Measurements from ENCODE around the gene ZNF354C. TPM values are rescaled to one million over a fixed set of nuclear protein-coding genes. Genes with fewer than 3 reads are reported as not detected.

Gene ZNF354C
- total RNA-seq, 2 donors from 2014 or later: 3.9 to 8.8 TPM

DNA sequence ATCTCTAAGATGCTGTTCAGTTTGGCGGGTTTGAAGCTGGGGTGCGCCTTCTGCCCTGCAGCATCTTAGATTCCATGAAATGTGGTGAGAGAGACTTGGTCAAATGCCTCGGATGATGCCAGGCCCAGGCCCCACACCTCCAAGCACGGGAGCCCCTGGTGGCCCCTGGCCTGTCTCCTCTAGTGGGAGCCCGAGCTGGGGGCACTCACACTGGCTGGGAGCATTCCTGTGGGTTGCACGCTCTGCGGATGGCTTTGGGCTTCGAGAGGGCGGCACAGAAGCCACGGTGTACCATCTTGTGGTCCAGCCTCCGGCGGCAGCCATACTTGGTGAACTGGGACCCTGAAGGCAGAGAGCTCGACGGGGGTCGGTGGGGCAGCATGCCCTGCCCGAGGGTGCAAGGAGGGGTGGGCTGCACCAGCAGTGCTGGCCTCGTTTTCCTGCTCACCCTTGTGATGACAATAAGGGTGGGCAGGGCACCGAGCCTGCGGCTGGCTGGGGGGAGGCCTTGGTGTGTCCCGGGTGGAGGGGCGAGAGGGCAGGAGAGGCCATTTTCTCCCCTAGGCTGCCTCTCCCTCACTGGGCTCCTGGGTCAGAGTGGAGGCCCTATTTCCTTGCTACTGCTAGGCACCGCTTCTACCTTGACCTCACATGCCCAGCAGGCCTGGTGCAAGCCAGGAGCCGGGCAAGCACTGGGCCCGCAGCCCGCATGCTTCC, 65.8 kb downstream of the ZNF354C start:
- ATAC-seq (ENCODE audit: insufficient number of reproducible peaks, low FRiP score, low read depth): no peak
- TF ChIP-seq, protein P1, sequence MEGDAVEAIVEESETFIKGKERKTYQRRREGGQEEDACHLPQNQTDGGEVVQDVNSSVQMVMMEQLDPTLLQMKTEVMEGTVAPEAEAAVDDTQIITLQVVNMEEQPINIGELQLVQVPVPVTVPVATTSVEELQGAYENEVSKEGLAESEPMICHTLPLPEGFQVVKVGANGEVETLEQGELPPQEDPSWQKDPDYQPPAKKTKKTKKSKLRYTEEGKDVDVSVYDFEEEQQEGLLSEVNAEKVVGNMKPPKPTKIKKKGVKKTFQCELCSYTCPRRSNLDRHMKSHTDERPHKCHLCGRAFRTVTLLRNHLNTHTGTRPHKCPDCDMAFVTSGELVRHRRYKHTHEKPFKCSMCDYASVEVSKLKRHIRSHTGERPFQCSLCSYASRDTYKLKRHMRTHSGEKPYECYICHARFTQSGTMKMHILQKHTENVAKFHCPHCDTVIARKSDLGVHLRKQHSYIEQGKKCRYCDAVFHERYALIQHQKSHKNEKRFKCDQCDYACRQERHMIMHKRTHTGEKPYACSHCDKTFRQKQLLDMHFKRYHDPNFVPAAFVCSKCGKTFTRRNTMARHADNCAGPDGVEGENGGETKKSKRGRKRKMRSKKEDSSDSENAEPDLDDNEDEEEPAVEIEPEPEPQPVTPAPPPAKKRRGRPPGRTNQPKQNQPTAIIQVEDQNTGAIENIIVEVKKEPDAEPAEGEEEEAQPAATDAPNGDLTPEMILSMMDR (IDR thresholded peaks at IDR 0.05): no peak
- no peaks in the 10 kb centered on the region for H3K9me3 ChIP-seq

DNA sequence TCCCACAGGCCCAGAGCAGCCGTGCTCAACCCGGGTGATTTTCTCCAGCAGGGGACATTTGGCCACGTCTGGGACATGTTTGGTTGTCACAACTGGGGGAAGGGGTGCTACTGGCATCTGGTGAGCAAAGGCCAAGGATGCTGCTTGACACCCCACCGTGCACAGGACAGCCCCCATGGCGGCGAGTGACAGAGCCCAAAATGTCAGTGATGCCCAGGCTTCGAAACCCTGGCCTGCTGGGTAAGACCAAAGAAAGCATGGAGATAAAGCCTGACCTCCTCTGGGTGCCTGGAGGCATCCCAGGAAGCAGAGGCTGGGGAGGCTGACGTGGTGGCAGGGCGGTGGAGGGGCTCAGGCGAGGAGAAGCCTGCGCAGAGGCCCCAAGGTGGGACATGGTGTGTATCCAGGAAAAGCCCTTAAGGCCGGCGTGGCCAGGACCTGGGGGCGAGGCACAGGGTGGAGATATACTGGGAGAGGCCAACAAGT, 66.4 kb downstream of the ZNF354C start:
- Histone ChIP-seq H3K4me1 (ENCODE audit: control insufficient read depth in 1 of 2, low read depth in 2 of 2) (no peaks in the 10 kb centered on the region), H3K4me3 (no peak overlapping the region), H3K9me3 (no peaks in the 10 kb centered on the region), H3K27ac (no peak overlapping the region), H3K36me3 (no peaks in the 10 kb centered on the region), H3K27me3 (replicated peaks; ENCODE audit: insufficient read depth) (no peaks in the 10 kb centered on the region)
- DNase-seq (ENCODE audit: low spot score) (no peak), ATAC-seq (ENCODE audit: insufficient number of reproducible peaks, low FRiP score, low read depth) (no peak)
- TF ChIP-seq, protein P1 (IDR thresholded peaks at IDR 0.05): no peak

More for the DNA sequence above, 65.8 kb downstream of the ZNF354C start:
- H3K36me3 ChIP-seq: no peaks in the 10 kb centered on the region
- no peak overlapping the region for H3K27ac ChIP-seq
- H3K4me1 ChIP-seq (ENCODE audit: control insufficient read depth in 1 of 2, low read depth in 2 of 2): no peaks in the 10 kb centered on the region
- H3K27me3 ChIP-seq (replicated peaks; ENCODE audit: insufficient read depth): no peaks in the 10 kb centered on the region
- H3K4me3 ChIP-seq: no peak overlapping the region
- no peak for DNase-seq (ENCODE audit: low spot score)

DNA sequence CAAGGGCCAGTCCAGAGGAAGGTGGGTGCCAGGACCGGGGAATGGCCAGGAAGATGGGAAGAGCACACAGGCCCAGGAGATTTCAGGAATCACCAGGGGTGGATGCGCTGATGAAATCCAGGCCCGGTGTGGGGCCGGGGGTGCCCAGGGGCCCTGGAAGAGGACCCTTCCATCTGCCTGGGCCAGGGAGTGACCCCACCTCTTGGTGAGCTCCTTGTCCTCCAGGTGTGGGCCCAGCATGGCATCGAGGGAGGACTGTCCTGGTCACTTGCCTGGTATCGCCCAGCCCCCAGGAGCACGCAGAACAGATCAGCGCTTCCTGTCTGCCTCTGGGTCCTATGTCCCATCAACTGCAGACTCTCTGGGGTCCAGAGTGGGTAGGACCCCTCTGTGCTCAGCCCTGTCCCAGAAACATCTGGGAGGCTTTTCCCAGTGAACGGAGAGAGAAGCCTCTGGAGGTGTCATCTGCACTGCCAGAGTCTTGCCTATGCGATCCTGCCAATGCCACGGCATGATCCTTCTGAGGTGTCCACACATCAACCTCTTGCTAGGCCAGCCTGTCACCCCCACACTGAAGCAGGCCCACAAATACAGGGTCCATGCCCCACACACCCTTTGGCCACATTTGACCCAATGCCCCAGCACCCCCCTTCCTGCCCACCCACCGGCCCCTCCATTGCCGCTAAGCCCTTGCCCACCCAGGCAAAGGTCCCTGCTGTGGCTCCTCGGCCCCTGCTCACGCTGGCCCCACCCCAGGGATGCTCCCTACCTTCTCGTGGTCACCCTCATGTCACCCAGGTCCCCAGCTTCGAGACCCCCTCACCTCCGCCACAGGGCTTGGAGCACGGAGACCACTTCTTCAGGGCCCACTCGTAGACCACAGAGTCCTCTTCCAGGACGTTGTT, 67.2 kb downstream of the ZNF354C start:
- DNase-seq (ENCODE audit: low spot score): no peak
- no peaks in the 10 kb centered on the region for H3K4me1 ChIP-seq (ENCODE audit: control insufficient read depth in 1 of 2, low read depth in 2 of 2)
- no peak for ATAC-seq (ENCODE audit: insufficient number of reproducible peaks, low FRiP score, low read depth)
- H3K4me3 ChIP-seq: no peak overlapping the region
- TF ChIP-seq, protein P1 (IDR thresholded peaks at IDR 0.05): no peak
- H3K27ac ChIP-seq: no peak overlapping the region
- no peaks in the 10 kb centered on the region for H3K9me3 ChIP-seq
- no peaks in the 10 kb centered on the region for H3K27me3 ChIP-seq (replicated peaks; ENCODE audit: insufficient read depth)
- H3K36me3 ChIP-seq: no peaks in the 10 kb centered on the region

DNA sequence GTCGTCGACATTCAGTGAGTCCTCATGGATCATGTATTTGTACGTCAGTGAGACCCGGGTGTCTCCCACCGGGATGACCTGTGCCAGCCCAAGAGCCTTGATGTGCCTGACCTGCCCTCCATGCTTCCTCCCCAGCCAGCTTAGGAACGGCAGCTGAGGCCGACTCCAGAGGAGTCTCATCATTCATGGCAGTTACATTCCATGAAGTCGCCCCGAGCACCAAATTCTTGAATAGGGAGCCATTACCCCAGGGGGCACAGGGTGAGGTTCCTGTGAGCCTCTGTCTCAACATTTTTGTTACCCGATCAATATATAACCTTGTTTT, 67.8 kb downstream of the ZNF354C start:
- TF ChIP-seq, protein P1 (IDR thresholded peaks at IDR 0.05): no peak
- DNase-seq (ENCODE audit: low spot score) (no peak), ATAC-seq (ENCODE audit: insufficient number of reproducible peaks, low FRiP score, low read depth) (no peak)
- H3K27ac ChIP-seq: no peak overlapping the region
- no peaks in the 10 kb centered on the region for H3K9me3 ChIP-seq
- no peaks in the 10 kb centered on the region for H3K27me3 ChIP-seq (replicated peaks; ENCODE audit: insufficient read depth)
- no peaks in the 10 kb centered on the region for H3K36me3 ChIP-seq
- no peaks in the 10 kb centered on the region for H3K4me1 ChIP-seq (ENCODE audit: control insufficient read depth in 1 of 2, low read depth in 2 of 2)
- H3K4me3 ChIP-seq: no peak overlapping the region

DNA sequence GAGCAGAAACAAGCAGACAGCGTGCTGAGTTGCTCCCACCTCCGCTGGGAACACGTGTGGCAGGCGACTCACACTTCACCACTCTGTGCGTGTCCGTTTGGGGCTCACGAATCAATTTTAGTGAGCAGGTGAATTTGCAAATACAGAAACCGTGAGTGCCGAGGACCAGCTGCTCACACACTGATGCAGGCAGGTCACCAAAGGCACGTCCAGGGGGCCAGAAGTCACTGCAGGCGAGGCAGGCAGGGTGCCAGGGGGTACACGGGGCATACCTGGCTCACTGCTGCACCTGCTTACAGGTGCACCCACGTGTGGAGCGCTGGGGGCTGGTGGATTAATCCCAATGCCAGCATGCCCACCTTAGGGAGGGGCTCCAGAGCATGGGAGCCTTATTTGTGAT, 68.8 kb downstream of the ZNF354C start:
- Histone ChIP-seq H3K27ac (no peak overlapping the region), H3K9me3 (no peaks in the 10 kb centered on the region), H3K4me3 (no peak overlapping the region), H3K27me3 (replicated peaks; ENCODE audit: insufficient read depth) (no peaks in the 10 kb centered on the region), H3K36me3 (no peaks in the 10 kb centered on the region), H3K4me1 (ENCODE audit: control insufficient read depth in 1 of 2, low read depth in 2 of 2) (no peaks in the 10 kb centered on the region)
- ATAC-seq (ENCODE audit: insufficient number of reproducible peaks, low FRiP score, low read depth): no peak
- TF ChIP-seq, protein P1 (IDR thresholded peaks at IDR 0.05): no peak
- no peak for DNase-seq (ENCODE audit: low spot score)
